8988T (cell line): Measurements from ENCODE around the gene KDM2A.

ENCODE experiments used
- DNase-seq: peaks from one replicate; pipeline ENCODE4 v3.0.0; 2011

The KDM2A gene

DNA sequence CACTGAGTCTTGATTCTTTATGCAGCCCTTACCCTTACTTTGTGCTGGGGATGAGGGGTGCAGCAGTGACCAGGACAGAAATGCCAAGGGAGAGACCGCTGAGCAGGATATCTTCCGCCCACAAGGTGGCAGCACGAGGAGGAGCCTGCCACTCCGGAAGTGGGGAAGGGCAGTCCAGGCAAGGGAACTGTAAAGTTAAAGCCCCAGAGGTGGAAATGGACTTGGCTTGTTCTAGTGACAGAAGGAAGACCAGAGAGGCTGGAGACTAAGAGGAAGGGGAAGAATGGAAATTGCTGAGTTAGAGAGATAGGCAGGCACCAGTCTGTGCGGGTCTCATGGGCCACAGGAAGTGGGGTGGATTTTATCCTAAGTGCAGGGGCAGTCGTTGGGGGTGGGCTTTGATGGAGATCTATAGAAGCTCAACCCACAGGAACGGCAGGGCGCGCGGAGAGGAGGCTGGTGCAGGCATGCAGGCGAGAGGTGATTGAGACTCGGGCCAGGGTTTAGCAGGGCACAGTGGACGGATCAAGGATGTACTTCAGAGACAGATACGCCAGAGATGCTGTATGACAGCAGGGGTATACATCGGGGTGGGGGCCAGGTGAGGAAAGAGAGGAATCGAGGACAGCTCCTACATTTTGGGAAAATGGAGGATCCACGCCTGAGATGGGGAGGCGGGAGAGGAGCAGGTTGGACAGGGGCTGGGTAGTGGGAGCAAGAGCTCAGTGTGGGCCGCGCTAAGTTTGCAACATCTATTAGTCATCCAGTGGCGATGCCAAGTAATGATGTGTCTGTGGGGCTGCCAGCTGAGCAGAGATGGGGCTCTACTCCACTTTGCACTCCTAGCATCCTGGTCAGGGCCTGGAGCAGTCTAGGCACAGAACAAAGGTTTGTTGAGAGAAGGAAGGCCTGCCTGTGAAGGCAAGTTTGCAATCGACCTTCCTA, 143.9 kb downstream of the KDM2A start:
- DNase-seq, result peak; percentile 100

DNA sequence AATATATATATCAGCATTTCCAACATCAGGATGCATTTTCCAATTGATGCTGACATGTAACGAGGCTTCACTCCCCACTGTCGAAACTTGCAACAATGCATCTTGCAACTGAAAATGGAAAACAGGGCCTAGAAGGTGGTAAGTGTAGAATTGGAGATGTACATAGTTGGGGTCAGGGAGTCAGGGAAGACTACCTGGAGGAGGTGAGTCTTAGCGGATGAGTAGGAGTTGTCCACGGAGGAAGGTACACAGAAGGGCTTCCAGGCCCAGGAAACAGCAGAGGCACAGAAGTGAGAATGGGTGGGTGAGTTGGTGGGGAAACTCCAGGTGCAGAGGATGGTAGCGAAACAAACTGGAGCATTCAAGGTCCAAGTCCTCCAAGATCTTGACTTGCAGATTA, 145.2 kb downstream of the KDM2A start:
- no peak for DNase-seq

DNA sequence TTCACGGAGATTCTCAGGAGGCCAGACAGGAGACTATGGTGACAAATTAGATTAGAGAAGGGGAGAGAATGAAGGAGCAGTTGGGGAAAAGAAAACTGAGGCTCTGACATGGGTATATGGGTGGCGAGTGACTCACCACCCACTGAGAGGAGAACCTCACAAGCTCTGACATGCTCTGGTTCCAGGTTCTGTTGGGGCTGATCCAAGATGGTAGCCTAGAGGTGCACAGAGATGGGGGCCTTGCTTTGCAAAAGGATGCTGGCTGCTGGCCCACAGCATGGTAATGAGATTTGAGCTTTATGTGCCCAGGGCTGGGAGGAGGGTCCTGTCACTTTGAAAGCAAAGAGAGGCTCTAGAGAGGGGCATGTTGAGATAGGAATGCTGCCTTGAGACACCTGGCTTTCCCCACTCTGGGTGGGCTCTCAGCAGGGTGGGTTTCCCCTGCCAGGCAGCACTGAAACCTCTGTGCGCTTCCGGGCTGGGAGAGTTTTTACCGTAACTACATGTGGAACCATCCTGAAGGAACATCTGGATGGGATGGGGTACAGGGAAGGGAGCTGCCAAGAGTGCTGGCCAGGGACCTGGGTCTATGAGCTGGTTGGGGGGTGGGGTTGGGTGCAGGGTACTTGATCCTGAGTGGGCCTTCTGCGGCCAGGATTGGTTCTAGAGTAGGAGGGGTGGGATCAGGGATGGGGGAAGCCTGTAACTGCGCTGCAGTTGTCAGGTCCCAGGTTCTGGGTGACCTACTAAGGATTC, 146.0 kb downstream of the KDM2A start:
- no peak for DNase-seq

DNA sequence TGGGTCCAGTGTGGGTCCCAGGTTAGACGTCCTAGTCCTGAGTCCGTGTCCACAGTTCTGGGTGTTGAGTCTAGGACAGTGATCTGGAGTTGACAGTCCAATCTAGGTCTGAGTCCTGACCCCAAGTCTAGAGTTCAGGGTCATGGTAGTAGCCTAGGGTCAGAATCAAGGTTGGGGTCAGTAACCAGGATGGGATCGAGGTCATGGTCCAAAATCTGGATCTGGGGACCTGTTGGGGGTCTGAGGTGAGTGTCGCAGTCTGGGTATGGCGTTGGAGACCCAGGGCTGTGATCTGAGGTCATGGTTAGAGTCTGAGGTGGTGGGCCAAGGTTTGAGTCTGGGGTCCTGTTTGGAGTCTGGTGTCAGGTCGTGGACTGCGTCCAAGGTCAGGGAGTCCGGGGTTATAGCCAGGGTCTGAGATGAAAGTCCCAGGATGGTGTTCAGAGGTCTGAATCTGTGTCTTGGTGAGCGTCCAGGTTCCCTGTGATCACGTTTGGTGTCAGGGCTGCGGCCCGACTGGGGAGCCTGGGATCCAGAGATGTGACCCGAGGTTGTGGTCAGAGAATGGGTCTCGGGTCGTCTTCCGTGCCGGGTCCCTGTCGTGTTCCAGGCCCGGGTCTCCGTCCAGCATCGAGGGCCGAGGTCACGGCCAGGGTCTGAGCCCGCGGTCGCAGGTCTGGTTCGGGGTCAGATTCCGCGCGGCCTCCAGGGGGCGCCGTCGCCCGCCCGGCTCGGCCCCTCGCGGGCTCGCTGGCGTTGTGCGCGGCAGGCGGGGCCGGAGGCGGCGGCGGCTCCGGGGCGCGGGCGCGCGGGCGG, 146.8 kb downstream of the KDM2A start:
- peak; percentile 99 for DNase-seq

DNA sequence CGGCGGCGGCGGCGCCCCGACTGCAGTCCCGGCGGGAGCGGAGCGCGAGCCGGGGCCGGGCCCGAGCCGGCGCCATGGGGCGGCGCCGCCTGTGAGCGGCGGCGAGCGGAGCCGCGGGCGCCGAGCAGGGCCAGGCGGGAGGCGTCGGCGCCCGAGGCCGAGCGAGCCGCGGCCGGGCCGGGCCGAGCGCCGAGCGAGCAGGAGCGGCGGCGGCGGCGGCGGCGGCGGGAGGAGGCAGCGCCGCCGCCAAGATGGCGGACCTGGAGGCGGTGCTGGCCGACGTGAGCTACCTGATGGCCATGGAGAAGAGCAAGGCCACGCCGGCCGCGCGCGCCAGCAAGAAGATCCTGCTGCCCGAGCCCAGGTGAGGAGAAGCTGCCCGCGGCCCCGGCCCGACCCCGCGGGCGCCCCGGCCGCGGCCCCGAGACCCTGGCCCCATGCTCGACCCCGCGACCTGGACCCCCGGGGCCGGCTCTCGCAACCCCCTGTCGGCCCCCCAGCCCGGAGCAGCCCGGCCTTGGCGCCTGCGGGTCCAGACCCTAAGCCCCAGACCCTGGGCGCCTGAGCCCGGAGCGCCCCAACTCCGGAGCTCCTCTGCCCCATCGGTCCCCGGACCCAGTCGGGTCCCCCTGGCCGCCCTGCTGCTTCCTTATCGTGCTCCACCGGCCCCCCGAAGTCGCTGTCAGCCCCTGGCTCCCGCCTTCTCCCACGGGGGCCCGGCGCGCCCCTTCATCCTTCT, 147.6 kb downstream of the KDM2A start, which contains the start of gene GRK2:
Gene GRK2, plus strand, starts transcription at position 25 of the 739 bp plus-strand sequence. Its CDS starts 227 bp downstream, at position 252.
- DNase-seq, result peak; percentile 95

DNA sequence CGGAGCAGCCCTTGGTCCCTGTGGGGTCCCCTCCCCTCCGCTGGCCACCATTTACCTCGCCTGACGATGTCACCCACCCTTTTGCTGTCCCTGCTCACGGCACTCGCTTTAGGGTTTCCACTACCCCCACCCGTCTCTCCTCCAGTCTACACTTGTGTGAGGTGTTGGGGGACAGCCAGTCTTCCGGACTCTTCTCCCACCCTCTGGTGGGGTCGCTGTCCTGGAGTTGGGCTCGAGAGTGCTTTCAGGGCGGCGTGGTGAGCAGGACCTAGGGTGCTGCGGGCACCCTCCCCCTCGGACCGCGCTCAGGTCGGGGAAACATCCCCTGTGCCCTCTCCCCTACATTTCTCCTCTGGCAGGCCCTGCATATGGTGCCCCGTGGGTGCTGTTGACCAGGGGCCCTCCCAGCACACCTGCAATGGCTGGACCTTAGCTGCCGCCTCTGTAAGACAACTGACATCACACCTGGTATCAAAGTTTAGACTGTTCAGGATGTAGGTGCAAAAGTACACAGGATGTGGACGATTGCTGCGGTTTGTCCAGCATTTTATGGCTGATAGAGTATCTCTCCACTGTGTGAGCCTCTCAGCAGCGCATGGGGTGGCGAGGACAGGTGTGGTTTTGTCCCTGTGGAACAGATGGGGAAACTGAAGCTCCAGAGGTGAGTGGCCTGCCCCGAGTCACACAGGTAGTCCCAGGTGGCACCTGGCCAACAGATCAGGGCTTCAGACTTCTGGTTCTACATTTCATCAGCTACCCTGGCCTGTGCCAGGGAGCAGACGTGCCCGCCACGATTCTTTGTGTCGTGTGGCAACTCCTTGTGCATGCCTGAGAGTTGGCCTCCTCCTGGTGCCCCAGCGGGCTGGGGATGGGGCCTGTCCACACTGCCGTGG, 148.4 kb downstream of the KDM2A start:
- no peak for DNase-seq

DNA sequence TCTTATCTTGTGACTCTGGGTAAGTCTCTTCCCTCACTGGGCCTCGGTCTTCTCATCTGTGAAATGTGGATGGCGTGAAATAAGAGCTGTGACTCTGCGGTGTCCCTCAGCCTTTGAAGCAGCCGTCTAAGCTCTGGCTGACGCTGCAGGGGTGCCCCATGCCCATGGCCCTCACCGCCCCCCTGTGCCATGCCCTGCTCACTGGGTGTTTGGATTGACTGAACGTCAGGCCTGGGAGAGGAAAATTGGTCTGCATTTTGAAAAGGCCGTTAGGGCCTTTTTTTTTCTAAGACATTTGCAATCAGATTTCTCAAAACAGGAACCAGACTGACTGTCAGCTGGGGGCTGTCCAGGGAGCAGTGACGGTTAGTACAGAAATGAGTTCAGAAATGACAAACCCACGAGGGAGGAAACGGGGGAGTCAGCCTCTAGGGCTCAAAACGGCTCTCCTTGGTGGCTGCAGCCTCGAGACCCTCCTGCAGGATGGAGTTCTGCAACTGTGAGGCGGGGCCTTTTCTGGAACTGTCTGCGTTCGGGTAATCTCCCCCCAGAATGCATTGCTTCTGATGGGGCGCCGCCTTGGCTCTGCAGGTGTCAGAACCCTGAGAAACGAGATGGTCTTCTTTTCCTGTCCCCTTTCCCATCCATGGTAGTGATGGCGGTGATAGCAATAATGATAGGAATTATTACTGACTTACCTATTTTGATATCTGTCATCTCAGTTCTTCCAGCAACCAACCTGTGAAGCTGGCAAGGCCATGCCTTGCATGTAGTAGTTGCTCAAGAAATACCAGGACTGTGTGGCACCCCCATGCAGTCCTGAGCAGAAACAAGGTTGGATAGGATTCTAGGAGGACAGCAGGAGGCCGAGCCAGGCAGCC, 149.3 kb downstream of the KDM2A start:
- no peak for DNase-seq

DNA sequence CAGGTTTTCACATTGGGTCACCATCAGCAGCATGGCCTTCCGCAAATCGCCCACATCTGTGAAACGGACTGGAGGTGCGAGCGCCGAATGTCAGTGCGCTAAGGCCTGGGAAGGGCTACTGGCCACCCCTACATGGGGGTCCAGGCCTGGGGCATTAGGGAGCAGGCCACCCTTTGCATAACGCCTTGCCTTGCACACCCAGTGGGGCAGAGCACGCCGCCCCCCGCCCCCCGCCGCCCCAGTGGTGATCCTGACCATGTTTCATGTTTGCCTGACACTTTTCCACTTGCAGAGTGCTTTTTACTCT, 149.9 kb downstream of the KDM2A start:
- no peak for DNase-seq

DNA sequence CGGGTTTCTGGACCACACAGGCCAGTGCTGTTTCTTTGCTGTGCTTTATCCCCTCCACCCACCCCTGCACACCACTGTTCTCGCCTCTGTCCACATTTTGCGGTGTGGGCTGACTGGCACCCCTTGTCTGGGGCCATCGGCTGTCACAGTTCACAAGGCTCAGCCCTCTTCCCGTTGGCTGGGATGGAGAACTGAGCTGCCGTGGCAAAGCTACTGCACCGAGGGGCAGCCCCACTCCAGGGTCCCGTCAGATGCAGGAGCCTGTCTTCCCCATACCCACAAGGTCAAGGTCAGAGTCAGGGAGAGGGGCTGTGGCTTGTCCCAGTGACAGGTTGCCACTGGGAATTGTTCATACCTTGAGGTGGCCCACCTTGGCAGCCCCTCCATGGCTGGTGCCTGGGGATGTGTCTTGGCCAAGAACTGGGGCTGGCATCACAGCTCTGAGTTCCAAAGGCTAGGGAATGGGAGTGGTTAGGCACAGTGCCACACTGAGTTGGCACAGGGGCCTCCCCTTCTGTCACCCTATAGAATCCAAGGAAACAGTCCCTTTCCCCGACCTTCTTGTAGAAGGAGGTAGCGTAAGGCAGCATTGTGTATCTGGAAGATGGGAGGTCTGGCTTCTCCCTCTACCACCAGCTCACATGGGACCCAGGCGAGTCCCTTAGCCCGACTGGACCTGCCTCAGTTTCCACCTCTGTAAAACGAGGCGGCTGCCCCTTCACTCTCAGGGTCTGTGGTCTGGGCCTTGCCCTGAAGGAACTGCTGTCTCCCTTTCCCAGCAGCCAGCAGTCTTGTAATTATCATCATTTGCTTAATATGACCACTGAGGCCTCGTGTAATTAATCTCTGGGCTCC, 150.6 kb downstream of the KDM2A start:
- DNase-seq, result no peak

DNA sequence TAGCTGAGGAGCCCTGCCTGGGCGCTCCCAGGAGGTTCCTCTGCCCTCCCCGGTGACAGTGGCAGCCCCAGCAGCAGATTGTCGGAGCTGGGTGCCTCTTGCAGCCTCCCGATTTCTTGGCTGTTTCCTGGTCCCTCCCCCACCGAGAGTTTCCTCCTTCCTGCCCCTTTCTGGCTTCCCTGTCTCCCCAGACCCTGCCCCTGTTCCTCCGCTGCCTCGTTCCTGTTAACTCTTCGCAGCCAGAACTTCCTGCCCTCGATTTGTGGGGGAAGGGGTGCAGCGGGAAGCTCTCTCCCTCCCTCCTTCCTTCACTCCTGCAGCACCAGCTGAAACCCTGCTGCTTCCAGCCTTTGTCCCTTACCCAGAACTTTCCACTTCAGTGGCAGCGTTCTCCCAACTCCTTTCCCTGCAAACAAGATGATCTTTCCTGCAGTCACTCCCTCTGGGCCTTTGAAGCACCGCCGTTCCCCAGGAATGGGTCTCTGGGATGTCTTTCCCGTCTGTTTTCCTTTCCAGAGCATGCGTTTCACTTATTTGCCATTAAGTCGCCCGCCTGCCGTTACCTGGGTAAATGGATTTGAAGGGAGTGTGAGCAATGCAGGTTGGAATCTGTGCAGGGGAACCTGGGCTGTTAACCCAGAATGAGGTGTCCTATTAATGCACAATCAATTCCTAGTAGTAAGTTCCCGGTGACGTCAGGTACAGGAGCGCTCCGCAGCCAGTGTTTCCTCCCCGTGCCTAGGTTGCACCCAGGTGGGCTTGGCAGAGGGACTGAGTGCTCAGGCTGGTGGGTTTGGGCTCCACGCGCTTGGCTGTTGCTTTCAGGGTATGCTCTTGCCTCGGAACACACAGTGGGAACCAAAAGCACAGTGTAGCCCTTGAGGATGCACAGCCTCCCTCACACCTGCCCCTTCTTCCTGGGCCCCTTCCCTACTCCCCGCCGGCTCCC, 151.5 kb downstream of the KDM2A start:
- no peak for DNase-seq

DNA sequence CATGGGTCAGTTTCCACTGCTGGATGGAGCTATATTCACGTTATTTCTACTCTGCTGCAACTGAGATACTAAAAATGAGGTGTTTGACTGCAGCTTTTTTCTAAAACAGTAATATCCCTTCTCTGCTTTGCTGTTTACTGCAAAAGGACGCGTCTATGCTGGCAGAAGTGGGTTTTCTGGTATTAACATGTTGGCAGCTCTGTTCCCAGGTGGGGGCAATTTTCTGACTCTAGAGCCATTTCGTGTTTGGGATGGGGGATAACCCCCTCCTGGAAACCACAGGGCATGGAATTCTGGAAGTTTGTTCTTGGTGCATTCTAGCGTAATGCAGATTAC, 152.1 kb downstream of the KDM2A start:
- no peak for DNase-seq

DNA sequence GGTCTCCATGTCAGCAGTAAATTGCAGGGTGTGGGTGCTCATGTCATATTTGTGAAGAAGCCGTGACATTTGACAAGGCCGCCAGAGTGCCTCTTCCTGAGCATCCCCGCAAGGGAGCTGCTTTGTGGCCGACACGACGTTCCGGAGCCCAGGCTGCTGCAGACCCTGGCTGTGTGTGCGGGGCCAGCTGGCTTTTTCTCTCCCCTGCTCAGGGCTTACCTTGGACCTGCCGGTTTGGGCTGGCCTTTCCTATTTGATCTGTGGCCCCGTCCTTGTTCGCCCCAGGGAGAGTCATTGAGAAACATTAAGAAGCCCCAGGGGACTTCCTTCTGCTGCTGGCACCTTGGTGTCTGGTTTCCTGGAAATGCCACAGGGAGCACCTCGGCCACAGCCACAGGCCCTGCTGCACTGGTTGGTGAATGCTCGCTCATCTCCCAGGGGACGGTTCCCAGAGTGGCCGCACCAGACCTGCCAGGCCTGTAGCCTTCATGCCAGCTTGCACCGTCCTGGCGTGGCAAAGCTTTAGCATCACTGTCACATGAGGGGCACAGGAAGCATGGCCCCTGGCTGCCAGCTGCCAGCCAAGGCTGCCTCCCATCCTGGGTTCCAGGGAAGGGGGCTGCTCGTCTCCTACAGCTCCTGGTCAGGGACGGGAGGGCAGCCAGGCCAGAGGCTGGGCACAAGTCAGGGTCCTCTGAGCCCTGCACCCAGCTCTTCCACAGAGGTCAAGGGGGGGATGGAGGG, 152.7 kb downstream of the KDM2A start:
- no peak for DNase-seq

DNA sequence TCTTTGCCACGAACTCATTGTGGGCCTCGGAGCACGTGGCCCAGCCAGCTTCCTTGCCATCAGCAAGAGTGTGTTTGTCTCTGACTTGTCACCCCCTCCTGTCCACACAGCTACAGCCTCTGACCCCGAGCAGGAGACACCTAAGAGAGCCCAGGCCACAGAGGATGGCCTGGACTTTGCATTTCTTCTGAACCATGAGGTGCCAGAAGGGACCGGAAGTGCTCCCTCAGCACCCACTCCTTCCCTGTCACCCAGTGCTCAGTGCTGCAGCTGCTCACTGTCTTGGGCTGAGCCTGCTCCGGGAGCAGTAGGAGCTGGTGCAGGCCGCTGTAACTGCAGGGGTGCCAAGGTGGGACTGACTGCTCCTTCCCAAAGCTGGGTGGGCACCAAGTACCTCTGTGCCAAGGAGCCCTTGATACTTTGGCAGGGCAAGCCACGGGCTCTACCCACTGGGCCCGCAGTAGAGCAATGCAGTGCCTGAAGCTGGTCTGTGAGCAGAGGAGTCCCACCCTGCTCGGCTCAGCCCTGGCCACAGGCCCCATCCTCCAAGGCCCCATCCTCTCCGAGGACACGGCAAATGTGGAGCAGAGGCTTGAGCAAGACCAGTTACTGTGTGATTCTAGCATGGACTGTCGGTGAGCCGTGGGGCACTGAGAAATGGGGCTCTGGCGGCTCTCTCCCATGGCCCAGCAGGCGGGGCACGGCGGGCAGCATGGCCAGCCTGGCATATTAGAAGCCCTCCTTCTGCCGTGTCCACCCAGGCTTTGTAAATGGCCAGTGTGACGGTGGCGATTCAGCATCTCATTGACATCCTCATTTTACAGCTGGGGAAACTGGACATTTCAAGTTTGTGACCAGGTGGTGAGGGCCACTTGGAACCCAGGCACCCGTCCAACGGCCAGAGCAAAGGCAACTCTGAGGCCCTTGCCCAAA, 153.5 kb downstream of the KDM2A start:
- no peak for DNase-seq

DNA sequence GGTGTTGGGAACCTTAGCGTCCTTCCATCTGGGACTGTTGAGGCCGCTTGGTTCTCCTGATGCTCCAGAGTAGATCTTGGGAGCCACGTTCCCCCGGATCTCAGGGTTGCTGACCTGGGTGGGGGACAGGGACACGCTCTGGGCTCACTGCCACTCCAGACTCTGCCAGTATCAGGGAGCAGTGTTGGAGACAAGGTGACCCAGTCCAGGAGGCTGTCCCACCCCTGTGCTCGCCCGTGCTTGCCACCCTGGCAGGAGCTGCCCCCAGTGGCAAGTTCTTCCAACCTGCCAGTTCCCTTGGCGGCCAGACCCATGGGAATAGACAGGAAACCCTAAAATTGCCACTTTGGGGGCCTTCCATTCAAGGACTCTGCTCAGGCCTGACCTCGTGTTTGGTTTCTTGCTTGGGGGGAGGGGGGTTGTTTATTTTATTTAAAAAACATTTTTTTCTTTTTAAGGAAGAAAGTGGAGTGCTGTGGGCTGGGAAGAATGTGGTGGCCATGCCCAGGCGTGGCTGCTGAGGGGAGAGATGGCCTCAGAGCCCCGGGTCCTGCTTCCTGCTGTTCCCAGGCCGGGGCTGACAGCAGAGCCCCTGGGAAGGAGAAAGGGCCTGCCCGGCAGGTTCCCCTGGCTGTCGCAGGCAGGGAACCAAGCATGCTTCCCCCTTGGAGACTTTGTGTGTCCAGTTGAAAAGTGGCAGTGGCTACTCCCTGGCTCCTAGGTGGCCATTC, 154.4 kb downstream of the KDM2A start:
- DNase-seq, result no peak

DNA sequence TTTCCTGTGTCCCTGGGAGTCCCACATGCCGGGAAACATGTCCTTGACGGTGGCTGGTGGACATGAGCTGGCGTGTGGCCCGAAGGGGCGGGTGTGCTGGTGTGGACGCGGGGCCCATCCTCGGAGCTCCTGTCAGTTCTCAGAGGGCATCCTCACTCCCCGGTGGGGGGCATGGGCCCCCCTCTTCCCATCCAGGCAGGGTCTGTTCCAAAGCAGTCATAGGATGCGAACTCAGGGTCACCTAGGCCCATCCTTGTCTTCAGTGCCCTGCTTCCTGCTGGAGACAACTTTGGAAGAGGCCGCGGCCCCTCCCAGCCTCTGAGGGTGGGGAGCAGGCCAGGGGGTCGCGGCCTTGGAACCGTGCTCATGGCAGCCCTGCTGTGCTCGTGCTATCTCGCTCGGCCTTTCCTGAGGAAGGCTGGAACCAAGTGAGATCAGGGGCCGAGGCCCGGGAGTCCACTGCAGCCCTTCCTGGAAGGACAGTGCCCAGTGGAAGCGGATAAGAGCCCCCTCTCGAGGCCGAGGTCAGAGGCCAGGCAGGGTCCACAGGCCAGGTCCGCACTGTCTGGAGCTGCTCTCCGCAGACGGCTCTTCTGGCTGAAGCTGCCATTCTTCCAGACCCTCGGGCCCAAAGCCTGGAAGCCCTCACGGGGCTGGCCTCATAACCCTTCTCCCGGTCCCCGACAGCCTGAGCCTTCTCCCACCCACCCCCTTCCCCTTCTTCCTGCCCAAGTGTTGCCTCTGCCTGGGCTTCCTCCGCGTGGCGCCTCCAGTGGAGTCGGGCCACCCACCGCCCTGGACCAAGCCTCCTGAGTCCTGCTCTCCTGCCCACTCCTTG, 155.9 kb downstream of the KDM2A start:
- no peak for DNase-seq
